Measurements from ENCODE around the gene ANKRD61. TPM values are rescaled to one million over a fixed set of nuclear protein-coding genes. Genes with fewer than 3 reads are reported as not detected.
A peak's percentile ranks its signal among the peaks of the same experiment; 100 is the strongest.
"Not testable (repeated sequence)": the region's sequence is repeated elsewhere in the genome, so short reads cannot be mapped to it uniquely, and the experiment has no call there.

Gene ANKRD61
- 0.31 and 0.58 TPM in 2 replicates for total RNA-seq

GRCh38 chr7:6030988-6031387 lies at the start of gene ANKRD61:
Gene ANKRD61, plus strand, starts transcription at chr7:6031376. Its CDS starts 0 bp downstream, at chr7:6031376.
- no peaks in the 10 kb centered on the region for H3K9me3 Mint-ChIP-seq
- no peaks in the 10 kb centered on the region for H3K27me3 Mint-ChIP-seq
- peak within 1 kb of the TSS; percentile 51 for H3K27ac Mint-ChIP-seq
- H3K36me3 Mint-ChIP-seq (ENCODE audit: low read depth) = peaks cover 63% of the 10 kb centered on the region
- intact Hi-C loops (cut with micrococcal nuclease) = no loop called here
- peaks cover 20% of the 10 kb centered on the region for H3K4me1 Mint-ChIP-seq
- no peak for DNase-seq
- H3K4me3 Mint-ChIP-seq = no peak within 1 kb of the TSS

- H3K27me3 Mint-ChIP-seq; H3K4me1 Mint-ChIP-seq; H3K27ac Mint-ChIP-seq; intact Hi-C loops (cut with micrococcal nuclease); H3K4me3 Mint-ChIP-seq; H3K9me3 Mint-ChIP-seq: not testable (repeated sequence)
- DNase-seq = peak; percentile 53
- H3K36me3 Mint-ChIP-seq (ENCODE audit: low read depth) = peaks cover 34% of the 10 kb centered on the region
Observed at GRCh38 chr7:5987061-5987460, 44.1 kb upstream of the ANKRD61 start.

DNA sequence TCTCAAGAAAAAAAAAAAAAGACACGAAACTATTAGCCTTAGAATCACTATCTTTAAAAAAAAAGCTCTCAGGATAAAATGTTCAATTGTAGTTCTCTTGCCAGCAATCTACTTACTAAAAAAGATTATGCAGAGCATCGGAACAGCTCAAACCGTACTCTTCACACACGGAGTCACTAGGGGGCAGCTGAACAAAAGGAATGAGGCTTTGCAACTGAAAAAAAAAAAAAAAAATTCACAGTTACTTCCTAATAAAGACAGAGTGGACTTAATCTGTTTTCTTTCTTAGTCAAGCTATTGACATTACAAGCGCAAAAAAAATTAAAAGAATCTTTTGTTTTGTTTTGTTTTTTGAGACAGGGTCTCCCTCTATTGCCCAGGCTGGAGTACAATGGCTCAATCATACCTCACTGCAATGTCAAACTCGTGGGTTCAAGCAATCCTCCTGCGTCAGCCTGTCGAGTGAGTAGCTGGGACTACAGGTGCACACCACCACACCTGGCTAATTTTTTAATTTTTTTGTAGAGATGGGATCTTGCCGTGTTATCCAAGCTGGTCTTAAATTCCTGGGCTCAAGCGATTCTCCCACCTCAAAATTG lies 33.9 kb upstream of the ANKRD61 start:
- H3K36me3 Mint-ChIP-seq (ENCODE audit: low read depth) = peaks cover 41% of the 10 kb centered on the region
- intact Hi-C loops (cut with micrococcal nuclease) = loop anchor here (1.0 kb wide), 1 partner anchor 326 kb away; no protein-coding TSS in a partner anchor
- no peak overlapping the region for H3K27ac Mint-ChIP-seq
- peaks cover 2% of the 10 kb centered on the region for H3K4me1 Mint-ChIP-seq
- no peaks in the 10 kb centered on the region for H3K9me3 Mint-ChIP-seq
- peak; percentile 81 for DNase-seq
- no peaks in the 10 kb centered on the region for H3K27me3 Mint-ChIP-seq
- no peak overlapping the region for H3K4me3 Mint-ChIP-seq

- peak overlapping the region; percentile 69 for H3K4me3 Mint-ChIP-seq
- H3K36me3 Mint-ChIP-seq (ENCODE audit: low read depth) = peaks cover 29% of the 10 kb centered on the region
- H3K27me3 Mint-ChIP-seq = no peaks in the 10 kb centered on the region
- intact Hi-C loops (cut with micrococcal nuclease) = no loop called here
- peak overlapping the region; percentile 54 for H3K27ac Mint-ChIP-seq
- no peak for DNase-seq
- no peaks in the 10 kb centered on the region for H3K9me3 Mint-ChIP-seq
- peaks cover 25% of the 10 kb centered on the region for H3K4me1 Mint-ChIP-seq
Observed at GRCh38 chr7:6007386-6007785, 23.8 kb upstream of the ANKRD61 start.

GRCh38 chr7:6007835-6008590 lies 23.2 kb upstream of the ANKRD61 start:
- Mint-ChIP-seq H3K27ac (peak overlapping the region; percentile 54), H3K36me3 (ENCODE audit: low read depth) (peaks cover 33% of the 10 kb centered on the region), H3K4me3 (peak overlapping the region; percentile 91), H3K4me1 (peaks cover 30% of the 10 kb centered on the region)
- not testable (repeated sequence) for DNase-seq, H3K27me3 Mint-ChIP-seq, H3K9me3 Mint-ChIP-seq
- intact Hi-C loops (cut with micrococcal nuclease) = loop anchor here (2.0 kb wide), 1 partner anchor 227 kb away; the partner anchor contains the start of gene RNF216

GRCh38 chr7:6008668-6009611 lies 22.2 kb upstream of the ANKRD61 start, which contains the start of the genes AIMP2 and PMS2:
Gene AIMP2, plus strand, starts transcription at chr7:6009272. Its CDS starts 92 bp downstream, at chr7:6009364.
Gene PMS2, minus strand, starts transcription at chr7:6009049. Its CDS starts 30 bp downstream, at chr7:6009019.
- H3K36me3 Mint-ChIP-seq (ENCODE audit: low read depth) = peaks cover 29% of the 10 kb centered on the region
- intact Hi-C loops (cut with micrococcal nuclease) = loop anchor here (2.0 kb wide), 1 partner anchor 228 kb away; the partner anchor contains the start of gene RNF216
- H3K4me1 Mint-ChIP-seq = peaks cover 30% of the 10 kb centered on the region
- H3K27me3 Mint-ChIP-seq = no peaks in the 10 kb centered on the region
- peak; percentile 100 for DNase-seq
- peak within 1 kb of the TSS; percentile 91 for H3K4me3 Mint-ChIP-seq
- peak within 1 kb of the TSS; percentile 95 for H3K27ac Mint-ChIP-seq
- H3K9me3 Mint-ChIP-seq = no peaks in the 10 kb centered on the region

GRCh38 chr7:6010370-6010769 lies 20.8 kb upstream of the ANKRD61 start:
- DNase-seq; H3K9me3 Mint-ChIP-seq; H3K27me3 Mint-ChIP-seq; intact Hi-C loops (cut with micrococcal nuclease): not testable (repeated sequence)
- H3K4me1 Mint-ChIP-seq = peaks cover 29% of the 10 kb centered on the region
- H3K4me3 Mint-ChIP-seq = peak overlapping the region; percentile 91
- H3K27ac Mint-ChIP-seq = peak overlapping the region; percentile 95
- H3K36me3 Mint-ChIP-seq (ENCODE audit: low read depth) = peaks cover 34% of the 10 kb centered on the region

DNA sequence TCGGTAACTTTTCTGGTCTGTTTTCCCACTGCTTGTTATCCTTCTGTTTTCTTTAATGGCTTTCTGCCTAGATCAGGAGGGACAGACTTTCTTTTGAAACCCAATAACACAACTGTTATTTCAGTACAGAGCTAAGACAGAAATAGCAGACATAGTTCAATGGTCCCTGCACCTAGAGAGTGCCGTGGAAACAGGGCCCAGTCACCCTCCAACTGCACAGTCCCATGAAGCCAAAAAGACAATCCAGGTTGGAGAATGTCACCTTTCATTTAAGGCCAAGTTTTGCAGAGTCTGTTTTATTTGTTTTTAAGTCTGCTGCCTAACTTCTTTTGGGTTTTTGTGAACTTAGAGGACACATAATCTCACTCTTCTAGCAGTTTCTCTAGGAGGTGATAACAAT lies 19.6 kb upstream of the ANKRD61 start:
- peaks cover 29% of the 10 kb centered on the region for H3K4me1 Mint-ChIP-seq
- peaks cover 44% of the 10 kb centered on the region for H3K36me3 Mint-ChIP-seq (ENCODE audit: low read depth)
- H3K27me3 Mint-ChIP-seq = no peaks in the 10 kb centered on the region
- peak overlapping the region; percentile 91 for H3K4me3 Mint-ChIP-seq
- H3K9me3 Mint-ChIP-seq = no peaks in the 10 kb centered on the region
- no peak for DNase-seq
- intact Hi-C loops (cut with micrococcal nuclease) = no loop called here
- H3K27ac Mint-ChIP-seq = no peak overlapping the region

GRCh38 chr7:6012355-6013104 lies 18.6 kb upstream of the ANKRD61 start:
- H3K36me3 Mint-ChIP-seq (ENCODE audit: low read depth) = peaks cover 49% of the 10 kb centered on the region
- intact Hi-C loops (cut with micrococcal nuclease) = no loop called here
- peak overlapping the region; percentile 39 for H3K27ac Mint-ChIP-seq
- peaks cover 23% of the 10 kb centered on the region for H3K4me1 Mint-ChIP-seq
- no peak overlapping the region for H3K4me3 Mint-ChIP-seq
- H3K9me3 Mint-ChIP-seq = no peaks in the 10 kb centered on the region
- no peak for DNase-seq
- H3K27me3 Mint-ChIP-seq = no peaks in the 10 kb centered on the region

DNA sequence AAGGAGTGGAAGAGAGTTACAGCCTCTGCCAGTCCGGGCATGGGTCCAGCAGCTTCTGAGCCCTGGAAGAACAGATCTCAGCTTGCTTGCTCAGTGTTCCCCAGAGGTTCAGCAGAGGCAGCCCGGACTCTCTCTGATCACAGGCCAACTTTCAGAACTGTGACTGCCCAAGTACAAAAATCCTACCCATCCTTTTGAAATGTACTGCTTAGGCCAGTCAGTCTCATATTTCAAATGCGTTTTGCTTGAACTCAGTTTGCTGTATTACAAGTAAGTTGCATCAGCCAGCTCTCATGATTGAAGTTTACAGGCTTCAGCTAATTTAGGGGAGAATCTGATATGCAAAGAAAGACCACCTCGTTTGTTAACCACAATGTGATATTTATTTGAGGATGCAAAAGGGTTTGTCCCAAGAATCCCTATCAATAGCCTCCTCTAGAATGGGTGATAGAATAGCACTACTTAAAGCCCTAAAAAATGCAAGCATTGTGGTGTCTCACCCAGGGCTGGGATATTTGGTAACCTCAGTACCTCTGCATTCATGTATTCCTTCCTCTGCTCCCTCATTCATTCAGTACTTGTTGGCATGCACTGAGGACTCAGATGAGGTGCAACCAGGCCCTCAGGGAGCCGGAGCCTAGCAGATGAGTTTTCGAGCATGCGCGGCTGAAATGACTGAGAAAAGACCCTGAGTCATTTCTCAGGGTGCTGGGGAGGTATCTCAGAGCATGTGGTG lies 15.1 kb upstream of the ANKRD61 start:
- no peak for DNase-seq
- no peaks in the 10 kb centered on the region for H3K27me3 Mint-ChIP-seq
- H3K36me3 Mint-ChIP-seq (ENCODE audit: low read depth) = peaks cover 64% of the 10 kb centered on the region

DNA sequence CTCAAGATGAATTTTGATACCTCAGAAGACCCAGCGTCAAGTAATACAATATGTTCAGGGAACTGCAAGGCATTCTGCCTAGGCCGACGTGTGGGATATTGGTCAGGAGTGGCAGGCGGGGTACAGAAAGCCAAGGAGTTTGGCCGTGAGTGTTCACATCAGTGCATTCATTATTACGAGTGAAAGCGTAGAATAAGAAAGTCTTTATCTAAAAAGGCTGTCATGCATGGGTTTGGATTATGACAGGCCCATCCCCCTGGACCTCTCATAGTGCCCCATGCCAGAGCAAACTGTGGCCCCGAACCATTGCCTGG lies 14.6 kb upstream of the ANKRD61 start:
- DNase-seq = no peak
- Mint-ChIP-seq H3K36me3 (ENCODE audit: low read depth) (peaks cover 64% of the 10 kb centered on the region), H3K4me3 (no peak overlapping the region), H3K27ac (no peak overlapping the region), H3K27me3 (no peaks in the 10 kb centered on the region), H3K4me1 (peaks cover 8% of the 10 kb centered on the region), H3K9me3 (no peaks in the 10 kb centered on the region)
- intact Hi-C loops (cut with micrococcal nuclease) = no loop called here

More for the DNA sequence above, 15.1 kb upstream of the ANKRD61 start:
- H3K9me3 Mint-ChIP-seq = no peaks in the 10 kb centered on the region
- no peak overlapping the region for H3K4me3 Mint-ChIP-seq
- intact Hi-C loops (cut with micrococcal nuclease) = no loop called here
- peaks cover 12% of the 10 kb centered on the region for H3K4me1 Mint-ChIP-seq
- peak overlapping the region; percentile 63 for H3K27ac Mint-ChIP-seq

DNA sequence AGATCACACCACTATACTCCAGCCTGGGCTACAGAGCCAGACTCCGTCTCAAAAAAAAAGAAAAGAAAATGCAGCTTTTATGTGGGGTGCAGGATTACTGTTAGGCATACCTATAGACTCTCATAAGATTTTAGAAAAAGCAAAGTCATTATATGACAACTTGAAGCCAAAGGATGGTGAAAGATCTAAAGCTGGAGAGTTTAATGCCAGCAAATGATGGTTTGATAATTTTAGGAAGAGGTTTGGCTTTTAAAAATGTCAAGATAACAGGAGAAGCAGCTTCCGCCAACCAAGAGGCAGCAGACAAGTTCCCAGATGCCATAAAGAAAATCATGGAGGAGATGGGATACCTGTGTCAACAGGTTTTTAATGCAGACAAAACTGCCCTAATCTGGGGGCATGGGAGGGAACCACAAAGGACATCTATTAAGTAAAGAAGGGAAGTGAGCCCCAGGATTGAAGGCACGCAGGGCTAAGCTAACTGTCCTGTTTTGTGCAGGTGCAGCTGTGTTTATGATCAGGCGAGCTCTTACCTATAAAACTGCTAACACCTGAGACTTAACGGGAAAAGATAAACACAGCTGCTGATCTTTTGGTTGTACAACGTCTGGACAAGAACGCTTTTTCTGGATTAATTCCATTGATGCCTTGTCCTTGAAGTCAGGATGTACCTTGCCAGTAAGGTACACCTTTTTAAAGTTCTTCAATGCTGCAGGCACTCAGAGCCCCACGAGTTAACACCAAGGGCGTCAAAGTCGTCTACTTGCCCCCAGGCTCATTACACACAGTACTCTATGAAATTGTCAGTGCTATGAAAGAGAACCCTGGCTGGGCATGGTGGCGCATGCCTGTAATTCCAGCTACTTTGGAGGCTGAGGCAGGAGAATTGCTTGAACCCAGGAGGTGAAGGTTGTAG lies 10.5 kb upstream of the ANKRD61 start:
- Mint-ChIP-seq H3K4me1 (peaks cover 4% of the 10 kb centered on the region), H3K9me3 (no peaks in the 10 kb centered on the region), H3K36me3 (ENCODE audit: low read depth) (peaks cover 71% of the 10 kb centered on the region), H3K4me3 (no peak overlapping the region), H3K27me3 (no peaks in the 10 kb centered on the region), H3K27ac (peak overlapping the region; percentile 24)
- intact Hi-C loops (cut with micrococcal nuclease) = no loop called here
- no peak for DNase-seq
